Measurements from ENCODE around the gene TRAF3IP1. TPM values are rescaled to one million over a fixed set of nuclear protein-coding genes. Genes with fewer than 3 reads are reported as not detected.

Gene TRAF3IP1
- total RNA-seq, 4 donors from 2014 or later: 11.6 to 17.4 (median 15.7) TPM

- no peak overlapping the region for H3K27ac ChIP-seq
- TF ChIP-seq EP300 (IDR thresholded peaks at IDR 0.05): no peak
- TF ChIP-seq CTCF (IDR thresholded peaks at IDR 0.05): no peak
- peaks cover 0 to 5% (median 0%) of the 10 kb centered on the region in 3 donors for H3K36me3 ChIP-seq
- H3K4me1 ChIP-seq: peaks cover 0 to 14% (median 6%) of the 10 kb centered on the region in 4 donors
- no peaks in the 10 kb centered on the region for H3K9me3 ChIP-seq
- H3K27me3 ChIP-seq: no peaks in the 10 kb centered on the region
- WGBS, 2 donors: 92 to 98% methylated on average over 5 of the region's 5 CpGs
- no peak overlapping the region for H3K4me3 ChIP-seq
- DNase-seq (ENCODE audit: low spot score in 2 of 2): no peak
Observed at GRCh38 chr2:238415893-238416292, 95.6 kb downstream of the TRAF3IP1 start.

- no peak overlapping the region for H3K4me3 ChIP-seq
- H3K9me3 ChIP-seq: no peaks in the 10 kb centered on the region
- no peak for DNase-seq (ENCODE audit: low spot score in 2 of 2)
- peaks cover 0 to 5% (median 0%) of the 10 kb centered on the region in 3 donors for H3K36me3 ChIP-seq
- 72 to 82% methylated on average over 6 of the region's 6 CpGs for WGBS, 2 donors
- peaks cover 0 to 28% (median 18%) of the 10 kb centered on the region in 4 donors for H3K4me1 ChIP-seq
- H3K27ac ChIP-seq: no peak overlapping the region
- no peak for TF ChIP-seq POLR2A (IDR thresholded peaks at IDR 0.05)
- no peaks in the 10 kb centered on the region for H3K27me3 ChIP-seq
Observed at GRCh38 chr2:238418196-238418998, 98.1 kb downstream of the TRAF3IP1 start.

GRCh38 chr2:238418999-238419546 is 98.8 kb downstream of the TRAF3IP1 start:
- 76 to 91% methylated on average over 2 of the region's 2 CpGs for WGBS, 2 donors
- no peaks in the 10 kb centered on the region for H3K27me3 ChIP-seq
- H3K36me3 ChIP-seq: peaks cover 0 to 5% (median 0%) of the 10 kb centered on the region in 3 donors
- H3K9me3 ChIP-seq: no peaks in the 10 kb centered on the region
- H3K27ac ChIP-seq: no peak overlapping the region
- H3K4me3 ChIP-seq: no peak overlapping the region
- H3K4me1 ChIP-seq: peaks cover 0 to 32% (median 20%) of the 10 kb centered on the region in 4 donors
- DNase-seq (ENCODE audit: low spot score in 2 of 2): no peak
- TF ChIP-seq EP300 (IDR thresholded peaks at IDR 0.05) (no peak), POLR2A (IDR thresholded peaks at IDR 0.05) (no peak), CTCF (IDR thresholded peaks at IDR 0.05) (no peak)

GRCh38 chr2:238420442-238420841 is 100.1 kb downstream of the TRAF3IP1 start:
- Histone ChIP-seq H3K9me3 (no peaks in the 10 kb centered on the region), H3K4me1 (peaks cover 0 to 40% (median 21%) of the 10 kb centered on the region in 4 donors), H3K27ac (peak overlapping the region in 2 of 4 donors; percentile 78 to 83), H3K4me3 (no peak overlapping the region), H3K27me3 (no peaks in the 10 kb centered on the region), H3K36me3 (peaks cover 0 to 3% (median 0%) of the 10 kb centered on the region in 3 donors)
- WGBS, 2 donors: 44 to 57% methylated on average over 8 of the region's 8 CpGs
- DNase-seq (ENCODE audit: low spot score in 2 of 2): peak in 1 of 2 donors; percentile 30
- TF ChIP-seq EP300 (IDR thresholded peaks at IDR 0.05) (no peak), POLR2A (IDR thresholded peaks at IDR 0.05) (no peak), CTCF (IDR thresholded peaks at IDR 0.05) (no peak)

GRCh38 chr2:238420878-238421694 is 100.8 kb downstream of the TRAF3IP1 start:
- H3K27ac ChIP-seq: peak overlapping the region in 2 of 4 donors; percentile 78 to 83
- 13 to 21% methylated on average over 16 of the region's 16 CpGs for WGBS, 2 donors

More at GRCh38 chr2:238420878-238421694, 100.8 kb downstream of the TRAF3IP1 start:
- Histone ChIP-seq H3K9me3 (no peaks in the 10 kb centered on the region), H3K4me3 (peak overlapping the region in 1 of 4 donors; percentile 9), H3K36me3 (no peaks in the 10 kb centered on the region), H3K4me1 (peaks cover 0 to 47% (median 26%) of the 10 kb centered on the region in 4 donors), H3K27me3 (no peaks in the 10 kb centered on the region)
- DNase-seq (ENCODE audit: low spot score in 2 of 2): peak in 1 of 2 donors; percentile 32
- TF ChIP-seq EP300 (IDR thresholded peaks at IDR 0.05): peak in 1 of 2 donors; percentile 39
- TF ChIP-seq CTCF (IDR thresholded peaks at IDR 0.05): no peak
